ENCODE measurements around the gene MYO5C.

Gene MYO5C

DNA sequence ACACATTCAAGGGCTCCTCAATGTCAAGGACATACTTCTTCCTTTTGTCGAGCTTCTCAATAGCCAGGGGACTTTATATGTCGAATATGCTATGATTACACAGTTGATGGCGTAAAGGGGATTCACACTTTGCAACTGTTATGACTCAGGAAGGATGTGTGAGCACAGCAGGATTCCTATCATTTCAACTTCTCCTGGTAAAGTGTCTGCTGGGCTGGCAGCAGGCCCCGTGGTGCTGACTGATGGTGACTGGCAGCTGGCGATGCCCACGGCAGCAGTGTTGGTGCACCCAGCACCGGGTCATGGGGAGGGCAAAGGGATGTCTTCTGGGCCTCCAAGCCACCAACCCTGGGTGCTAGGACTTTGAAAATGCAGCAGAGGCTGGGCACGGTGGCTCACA lies 59.6 kb downstream of the MYO5C start:
- TF ChIP-seq, protein P1, sequence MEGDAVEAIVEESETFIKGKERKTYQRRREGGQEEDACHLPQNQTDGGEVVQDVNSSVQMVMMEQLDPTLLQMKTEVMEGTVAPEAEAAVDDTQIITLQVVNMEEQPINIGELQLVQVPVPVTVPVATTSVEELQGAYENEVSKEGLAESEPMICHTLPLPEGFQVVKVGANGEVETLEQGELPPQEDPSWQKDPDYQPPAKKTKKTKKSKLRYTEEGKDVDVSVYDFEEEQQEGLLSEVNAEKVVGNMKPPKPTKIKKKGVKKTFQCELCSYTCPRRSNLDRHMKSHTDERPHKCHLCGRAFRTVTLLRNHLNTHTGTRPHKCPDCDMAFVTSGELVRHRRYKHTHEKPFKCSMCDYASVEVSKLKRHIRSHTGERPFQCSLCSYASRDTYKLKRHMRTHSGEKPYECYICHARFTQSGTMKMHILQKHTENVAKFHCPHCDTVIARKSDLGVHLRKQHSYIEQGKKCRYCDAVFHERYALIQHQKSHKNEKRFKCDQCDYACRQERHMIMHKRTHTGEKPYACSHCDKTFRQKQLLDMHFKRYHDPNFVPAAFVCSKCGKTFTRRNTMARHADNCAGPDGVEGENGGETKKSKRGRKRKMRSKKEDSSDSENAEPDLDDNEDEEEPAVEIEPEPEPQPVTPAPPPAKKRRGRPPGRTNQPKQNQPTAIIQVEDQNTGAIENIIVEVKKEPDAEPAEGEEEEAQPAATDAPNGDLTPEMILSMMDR (IDR thresholded peaks at IDR 0.05; ENCODE audit: low read depth, low read length, missing control alignments), result no peak
- Histone ChIP-seq H3K4me3 (ENCODE audit: low read depth, low read length) (no peak overlapping the region), H3K36me3 (replicated peaks) (no peaks in the 10 kb centered on the region), H3K27me3 (replicated peaks) (no peaks in the 10 kb centered on the region), H3K27ac (no peak overlapping the region)
- no peak for DNase-seq
- in situ Hi-C loops (cut with HindIII; ENCODE audit: low pct_ligation_motif_present, low sequenced_read_pairs), result no loop called here

DNA sequence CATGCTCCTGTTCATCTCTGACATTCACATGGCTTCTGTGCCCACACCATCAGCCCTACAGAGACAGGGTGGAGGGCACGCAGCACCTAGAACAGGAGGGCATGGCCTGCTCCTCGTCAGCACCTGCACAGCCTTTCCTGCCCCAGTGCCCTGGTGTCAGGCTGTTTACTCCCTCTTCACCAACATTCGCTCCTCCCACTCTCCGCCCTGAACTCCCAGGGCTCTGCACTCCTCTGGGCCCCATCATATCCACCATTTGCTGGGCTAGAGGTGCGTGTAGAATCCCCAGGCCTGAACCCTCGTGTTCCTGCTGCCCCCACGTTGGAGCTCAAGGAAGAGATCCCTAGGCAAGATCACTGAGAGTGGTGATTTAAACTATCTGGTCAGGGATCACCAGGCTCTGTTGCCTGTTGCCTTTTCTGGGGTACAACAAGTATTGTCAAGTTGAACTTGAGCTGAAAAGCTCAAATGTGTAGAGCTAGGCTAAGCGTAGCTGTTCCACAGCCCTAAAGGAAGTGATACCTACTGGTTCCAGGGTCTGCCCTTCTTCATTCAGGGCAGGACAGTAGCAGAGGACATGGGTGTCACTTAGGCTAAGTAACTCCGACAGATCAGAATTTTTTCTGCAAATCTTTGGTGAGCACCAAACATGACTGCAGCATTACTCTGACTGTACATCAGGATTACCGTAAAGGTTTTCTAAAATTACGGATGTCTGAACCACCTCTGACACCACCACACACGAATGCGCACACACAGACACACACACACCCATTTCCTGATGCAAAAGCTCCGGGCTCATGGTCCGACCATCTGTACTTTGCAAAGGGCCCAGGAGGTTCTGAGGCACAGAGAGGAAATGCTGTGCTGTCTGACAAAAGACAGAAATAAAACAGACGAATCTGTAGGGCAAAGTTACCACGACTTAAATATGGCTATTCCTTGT lies 60.7 kb downstream of the MYO5C start:
- Histone ChIP-seq H3K4me3 (ENCODE audit: low read depth, low read length) (no peak overlapping the region), H3K36me3 (replicated peaks) (no peaks in the 10 kb centered on the region), H3K27me3 (replicated peaks) (no peaks in the 10 kb centered on the region), H3K27ac (no peak overlapping the region)
- in situ Hi-C loops (cut with HindIII; ENCODE audit: low pct_ligation_motif_present, low sequenced_read_pairs), result no loop called here
- TF ChIP-seq, protein P1 (IDR thresholded peaks at IDR 0.05; ENCODE audit: low read depth, low read length, missing control alignments), result no peak
- DNase-seq, result no peak

DNA sequence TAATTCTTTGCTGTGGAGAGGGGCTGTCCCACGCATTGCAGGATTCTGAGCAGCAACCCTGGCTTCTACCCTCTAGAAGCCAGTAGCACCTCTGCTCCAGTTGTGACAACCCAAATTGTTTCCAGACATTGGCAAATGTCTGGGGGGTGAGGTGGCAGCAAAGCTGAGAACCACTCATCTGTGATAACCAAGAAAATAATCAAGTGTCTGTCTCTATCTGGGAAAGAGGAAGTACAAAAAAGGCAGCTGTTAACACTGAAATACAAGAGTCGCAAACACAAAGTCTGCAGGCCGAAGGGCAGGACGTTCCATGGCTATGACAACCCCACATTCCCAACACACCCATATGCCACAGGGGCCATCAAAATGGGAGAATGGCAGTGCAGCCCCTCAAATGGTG lies 62.2 kb downstream of the MYO5C start:
- Histone ChIP-seq H3K4me3 (ENCODE audit: low read depth, low read length) (no peak overlapping the region), H3K36me3 (replicated peaks) (no peaks in the 10 kb centered on the region), H3K27ac (no peak overlapping the region), H3K27me3 (replicated peaks) (no peaks in the 10 kb centered on the region)
- TF ChIP-seq, protein P1 (IDR thresholded peaks at IDR 0.05; ENCODE audit: low read depth, low read length, missing control alignments), result no peak
- no peak for DNase-seq
- in situ Hi-C loops (cut with HindIII; ENCODE audit: low pct_ligation_motif_present, low sequenced_read_pairs), result no loop called here

DNA sequence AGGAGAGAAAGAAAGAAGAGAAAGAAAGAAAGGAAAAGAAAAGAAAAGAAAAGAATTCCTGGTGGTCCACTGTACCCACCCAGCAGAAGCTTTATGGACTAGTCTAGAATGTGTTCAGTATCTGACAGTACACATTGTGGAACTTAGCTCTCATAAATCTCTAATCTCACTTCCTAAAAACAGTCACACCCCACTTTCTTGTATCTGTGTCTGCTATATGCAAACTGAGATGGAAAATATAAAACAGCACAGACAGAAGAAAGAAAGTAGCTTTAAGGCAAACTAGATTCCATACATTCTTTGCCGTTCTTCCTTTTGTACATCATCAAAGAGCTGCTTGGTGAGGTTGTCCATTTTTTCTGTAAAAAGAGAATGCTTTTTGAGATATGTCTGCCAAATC lies 63.3 kb downstream of the MYO5C start:
- DNase-seq, result no peak
- H3K27ac ChIP-seq, result no peak overlapping the region
- TF ChIP-seq, protein P1 (IDR thresholded peaks at IDR 0.05; ENCODE audit: low read depth, low read length, missing control alignments), result no peak
- no peaks in the 10 kb centered on the region for H3K36me3 ChIP-seq (replicated peaks)
- H3K4me3 ChIP-seq (ENCODE audit: low read depth, low read length), result no peak overlapping the region
- in situ Hi-C loops (cut with HindIII; ENCODE audit: low pct_ligation_motif_present, low sequenced_read_pairs), result no loop called here
- no peaks in the 10 kb centered on the region for H3K27me3 ChIP-seq (replicated peaks)

DNA sequence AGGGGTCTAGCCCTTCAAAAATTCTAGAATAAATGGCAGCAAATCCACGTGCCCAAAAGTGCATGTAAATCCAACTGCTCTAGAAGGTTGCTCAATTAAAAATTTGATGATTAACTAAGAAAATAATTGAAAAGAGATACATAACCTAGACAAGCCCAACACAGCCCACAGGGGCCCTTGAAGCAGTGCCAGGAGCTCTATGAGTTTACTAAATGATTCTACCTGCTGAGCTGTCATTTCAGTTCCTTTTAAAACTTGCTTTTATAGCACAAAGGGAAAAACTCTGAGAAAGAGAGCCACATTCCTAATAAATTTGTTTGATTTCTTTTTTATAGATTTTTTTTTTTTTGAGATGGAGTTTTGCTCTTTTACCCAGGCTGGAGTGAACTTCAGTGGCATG lies 65.5 kb downstream of the MYO5C start:
- DNase-seq, result no peak
- no peaks in the 10 kb centered on the region for H3K27me3 ChIP-seq (replicated peaks)
- in situ Hi-C loops (cut with HindIII; ENCODE audit: low pct_ligation_motif_present, low sequenced_read_pairs), result no loop called here
- TF ChIP-seq, protein P1 (IDR thresholded peaks at IDR 0.05; ENCODE audit: low read depth, low read length, missing control alignments), result no peak
- no peak overlapping the region for H3K27ac ChIP-seq
- no peak overlapping the region for H3K4me3 ChIP-seq (ENCODE audit: low read depth, low read length)
- H3K36me3 ChIP-seq (replicated peaks), result no peaks in the 10 kb centered on the region

Measured in brain microvascular endothelial cell (primary cell).